Gastrocnemius medialis (tissue), 4 donors: ENCODE data around the gene IRAK2. TPM values are rescaled to one million over a fixed set of nuclear protein-coding genes. Genes with fewer than 3 reads are reported as not detected.
"Not testable (repeated sequence)": the region's sequence is repeated elsewhere in the genome, so short reads cannot be mapped to it uniquely, and the experiment has no call there.

ENCODE experiments used
- ATAC-seq, 2 donors: fragments of 150-250 bp; one replicate each; pipeline ENCODE4 v1.9.1; 2016
- DNase-seq, 2 donors: peaks; one replicate each; pipeline ENCODE4 v3.0.0-alpha.2; 2019
- H3K27ac ChIP-seq, 4 donors: fragments of 200-600 bp; sonication (generic); 1 replicate in 1 of 4; 2 replicates in 3 of 4; pipeline ENCODE4 v1.5.1; 2016 to 2018; ENCODE audit warnings: mild to moderate bottlenecking in 2 of 4, moderate library complexity in 1 of 4
- H3K27me3 ChIP-seq, 3 donors: fragments of 200-600 bp; sonication (generic) in 2 of 3; 1 replicate in 1 of 3; 2 replicates in 2 of 3; pipeline versions ENCODE4 v1.5.1 to v1.6.0; 2016 to 2019; ENCODE audit warnings: mild to moderate bottlenecking in 1 of 3, moderate library complexity in 1 of 3
- H3K36me3 ChIP-seq, 2 donors: fragments of 200-600 bp; sonication (generic) in 1 of 2; one replicate each; pipeline ENCODE4 v1.5.1; 2017 to 2018
- H3K4me1 ChIP-seq, 2 donors: fragments of 200-600 bp; sonication (generic) in 1 of 2; one replicate each; pipeline ENCODE4 v1.5.1; 2016 to 2017; ENCODE audit warnings: mild to moderate bottlenecking in 2 of 2
- H3K4me3 ChIP-seq, 4 donors: fragments of 200-600 bp; sonication (generic) in 3 of 4; 1 replicate in 1 of 4; 2 replicates in 3 of 4; pipeline ENCODE4 v1.5.1; 2016 to 2019; ENCODE audit warnings: mild to moderate bottlenecking in 2 of 4
- H3K9me3 ChIP-seq, 3 donors: fragments of 200-600 bp; sonication (generic) in 2 of 3; 1 replicate in 1 of 3; 2 replicates in 2 of 3; pipeline ENCODE4 v1.5.1; 2016 to 2019
- POLR2A ChIP-seq, 2 donors: fragments of 450-650 bp; IDR thresholded peaks; one replicate each; pipeline ENCODE4 v1.6.1; 2017; ENCODE audit warnings: antibody characterized with exemption in 2 of 2, mild to moderate bottlenecking in 2 of 2, moderate library complexity in 2 of 2
- in situ Hi-C, 4 donors: fragments of 200-750 bp; cut with MboI; loops; one replicate each; pipeline versions ENCODE4 v1.15.0 to v1.8.0; 2017; ENCODE audit warnings: low sequenced_read_pairs in 4 of 4
- intact Hi-C: fragments of 100-400 bp; cut with DNase I; formaldehyde crosslinking; loops from one replicate; pipeline ENCODE4 v1.15.1; 2023; ENCODE audit warnings: low total_unique reads
- total RNA-seq, 4 donors: library from RNA; depleted of rRNA; stranded (reverse); fragments of >200 nt; gene quantifications; one replicate each; pipeline versions ENCODE4 v1.1.0 to v1.2.3, GENCODE V29; 2016
- TF ChIP-seq, protein P1 (sequence below), 5 experiments: fragments of 450-650 bp in 3 of 5; fragments of 200-600 bp in 2 of 5; sonication (generic) in 2 of 5; IDR thresholded peaks in 4 of 5; conservative IDR thresholded peaks in 1 of 5; 1 replicate in 4 of 5; 2 replicates in 1 of 5; pipeline ENCODE4 v1.5.1; 2016 to 2019; ENCODE audit warnings: antibody characterized with exemption in 5 of 5, mild to moderate bottlenecking in 3 of 5, moderate library complexity in 3 of 5

IRAK2 gene
- total RNA-seq, 4 donors from 2014 or later = 21.9 to 42.0 (median 25.8) TPM

DNA sequence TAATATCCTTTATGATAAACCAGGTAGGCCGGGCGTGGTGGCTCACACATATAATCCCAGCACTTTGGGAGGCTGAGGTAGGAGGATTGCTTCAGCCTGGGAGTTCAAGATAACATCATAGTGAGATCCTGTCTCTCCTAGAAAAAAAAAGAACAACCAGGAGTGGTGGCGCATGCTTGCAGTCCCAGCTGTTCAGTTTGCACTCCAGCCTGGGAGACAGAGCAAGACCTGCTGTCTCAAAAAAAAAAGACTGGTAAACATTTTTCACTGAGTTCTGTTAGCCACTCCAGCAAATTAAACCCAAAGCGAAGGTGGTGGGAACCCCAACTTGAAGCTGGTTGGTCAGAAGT, 9.6 kb upstream of the IRAK2 start:
- no peak for DNase-seq
- H3K27me3 ChIP-seq = no peaks in the 10 kb centered on the region
- in situ Hi-C loops = no loop called here
- no peak overlapping the region for H3K27ac ChIP-seq
- peaks cover 0 to 36% of the 10 kb centered on the region in 2 donors for H3K36me3 ChIP-seq
- no peaks in the 10 kb centered on the region for H3K4me1 ChIP-seq
- H3K9me3 ChIP-seq = no peaks in the 10 kb centered on the region
- H3K4me3 ChIP-seq = no peak overlapping the region
- no peak for TF ChIP-seq POLR2A (IDR thresholded peaks at IDR 0.05)
- TF ChIP-seq, protein P1, sequence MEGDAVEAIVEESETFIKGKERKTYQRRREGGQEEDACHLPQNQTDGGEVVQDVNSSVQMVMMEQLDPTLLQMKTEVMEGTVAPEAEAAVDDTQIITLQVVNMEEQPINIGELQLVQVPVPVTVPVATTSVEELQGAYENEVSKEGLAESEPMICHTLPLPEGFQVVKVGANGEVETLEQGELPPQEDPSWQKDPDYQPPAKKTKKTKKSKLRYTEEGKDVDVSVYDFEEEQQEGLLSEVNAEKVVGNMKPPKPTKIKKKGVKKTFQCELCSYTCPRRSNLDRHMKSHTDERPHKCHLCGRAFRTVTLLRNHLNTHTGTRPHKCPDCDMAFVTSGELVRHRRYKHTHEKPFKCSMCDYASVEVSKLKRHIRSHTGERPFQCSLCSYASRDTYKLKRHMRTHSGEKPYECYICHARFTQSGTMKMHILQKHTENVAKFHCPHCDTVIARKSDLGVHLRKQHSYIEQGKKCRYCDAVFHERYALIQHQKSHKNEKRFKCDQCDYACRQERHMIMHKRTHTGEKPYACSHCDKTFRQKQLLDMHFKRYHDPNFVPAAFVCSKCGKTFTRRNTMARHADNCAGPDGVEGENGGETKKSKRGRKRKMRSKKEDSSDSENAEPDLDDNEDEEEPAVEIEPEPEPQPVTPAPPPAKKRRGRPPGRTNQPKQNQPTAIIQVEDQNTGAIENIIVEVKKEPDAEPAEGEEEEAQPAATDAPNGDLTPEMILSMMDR (IDR thresholded peaks at IDR 0.05 in 4 of 5, conservative IDR thresholded peaks at IDR 0.05 in 1 of 5) = no peak
- no peak for ATAC-seq
- intact Hi-C loops = no loop called here

DNA sequence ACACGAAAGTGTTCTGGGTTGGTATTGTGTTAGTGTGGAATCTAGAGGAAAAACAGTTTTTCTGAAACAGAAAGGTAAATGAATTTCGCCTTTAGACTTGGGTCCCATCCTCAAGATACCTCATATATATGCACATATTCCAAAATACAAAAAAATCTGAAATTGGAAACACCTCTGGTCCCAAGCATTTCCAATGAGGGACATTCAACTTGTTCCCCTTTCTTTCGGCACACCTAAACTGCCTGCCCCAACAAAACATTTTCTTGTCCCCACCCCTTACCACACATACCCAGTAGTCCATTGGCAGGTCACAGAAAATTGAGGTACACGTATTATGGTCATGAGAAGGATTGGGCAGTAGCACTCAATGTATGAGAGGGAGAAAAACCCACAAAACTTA, 9.1 kb upstream of the IRAK2 start:
- H3K27ac ChIP-seq = no peak overlapping the region
- no peaks in the 10 kb centered on the region for H3K9me3 ChIP-seq
- in situ Hi-C loops (no loop called here), intact Hi-C loops (no loop called here)
- H3K4me3 ChIP-seq = no peak overlapping the region
- H3K27me3 ChIP-seq = no peaks in the 10 kb centered on the region
- H3K4me1 ChIP-seq = no peaks in the 10 kb centered on the region
- ATAC-seq (no peak), DNase-seq (no peak)
- TF ChIP-seq, protein P1 (IDR thresholded peaks at IDR 0.05 in 4 of 5, conservative IDR thresholded peaks at IDR 0.05 in 1 of 5) = no peak
- TF ChIP-seq POLR2A (IDR thresholded peaks at IDR 0.05) = no peak
- peaks cover 0 to 32% of the 10 kb centered on the region in 2 donors for H3K36me3 ChIP-seq

DNA sequence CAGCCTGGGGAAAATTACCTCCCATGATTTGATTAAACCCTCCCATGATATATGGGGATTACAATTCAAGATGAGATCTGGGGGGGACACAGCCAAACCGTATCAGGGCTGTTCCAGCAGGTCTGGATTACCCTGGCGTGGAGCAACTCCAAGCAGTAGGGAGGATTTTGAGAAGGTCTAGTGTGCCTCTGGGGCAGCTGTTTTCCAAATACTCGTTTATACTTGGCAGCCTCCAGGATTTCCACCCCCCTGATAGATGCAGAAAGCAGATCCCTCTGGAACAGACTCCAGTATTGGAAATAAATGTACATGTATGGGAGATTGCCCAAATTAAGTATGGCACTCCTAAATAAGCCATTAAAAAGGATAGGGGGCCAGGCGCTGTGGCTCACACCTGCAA, 7.7 kb upstream of the IRAK2 start:
- in situ Hi-C loops (no loop called here), intact Hi-C loops (no loop called here)
- no peak for TF ChIP-seq POLR2A (IDR thresholded peaks at IDR 0.05)
- TF ChIP-seq, protein P1 (IDR thresholded peaks at IDR 0.05 in 4 of 5, conservative IDR thresholded peaks at IDR 0.05 in 1 of 5) = no peak

DNA sequence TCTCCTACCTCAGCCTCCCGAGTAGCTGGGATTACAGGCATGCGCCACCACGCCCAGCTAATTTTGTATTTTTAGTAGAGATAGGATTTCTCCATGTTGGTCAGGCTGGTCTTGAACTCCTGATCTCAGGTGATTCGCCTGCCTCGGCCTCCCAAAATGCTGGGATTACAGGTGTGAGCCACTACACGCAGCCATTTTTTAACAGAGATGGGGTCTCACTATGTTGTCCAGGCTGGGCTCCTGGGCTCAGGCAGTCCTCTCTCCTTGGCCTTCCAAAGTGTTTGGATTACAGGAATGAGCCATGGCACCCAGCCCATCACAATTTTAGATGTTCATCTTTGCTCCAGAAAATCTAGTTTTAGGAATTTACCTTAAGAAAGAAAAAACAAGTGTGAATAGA, 6.2 kb upstream of the IRAK2 start:
- H3K4me1 ChIP-seq, H3K4me3 ChIP-seq, H3K27me3 ChIP-seq, H3K9me3 ChIP-seq, H3K36me3 ChIP-seq, in situ Hi-C loops, intact Hi-C loops, DNase-seq, H3K27ac ChIP-seq, ATAC-seq: not testable (repeated sequence)

More for the DNA sequence above, 7.7 kb upstream of the IRAK2 start:
- H3K27ac ChIP-seq = no peak overlapping the region
- no peak for DNase-seq
- H3K4me3 ChIP-seq = no peak overlapping the region
- peaks cover 0 to 20% of the 10 kb centered on the region in 2 donors for H3K36me3 ChIP-seq
- no peaks in the 10 kb centered on the region for H3K27me3 ChIP-seq
- no peak for ATAC-seq
- H3K4me1 ChIP-seq = no peaks in the 10 kb centered on the region
- no peaks in the 10 kb centered on the region for H3K9me3 ChIP-seq

DNA sequence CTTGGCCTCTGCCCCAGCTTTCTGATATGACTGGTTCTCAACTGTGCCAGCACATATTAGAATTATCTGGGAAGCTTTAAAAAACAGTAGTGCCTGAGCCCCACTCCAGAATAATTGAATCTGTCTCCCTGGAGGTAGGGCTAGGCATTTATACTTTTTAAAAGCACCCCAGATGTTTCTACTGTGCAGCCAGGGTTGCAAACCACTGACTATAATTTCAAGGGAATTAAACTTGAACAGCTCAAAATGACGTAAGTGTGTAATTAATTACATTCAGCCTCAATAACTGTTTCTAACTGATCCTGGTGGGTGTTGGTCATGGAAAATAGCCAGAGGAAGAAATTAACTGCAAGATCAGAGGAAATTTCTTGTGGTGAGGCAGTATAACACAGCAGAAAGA, 4.4 kb upstream of the IRAK2 start:
- intact Hi-C loops (no loop called here), in situ Hi-C loops (loop anchor here in 3 of 4 donors (5.0 to 10.0 kb wide), 2 partner anchors 64 to 67 kb away; no protein-coding TSS in a partner anchor)
- H3K27me3 ChIP-seq = no peaks in the 10 kb centered on the region
- DNase-seq (no peak), ATAC-seq (no peak)
- H3K4me1 ChIP-seq = peaks cover 0 to 3% of the 10 kb centered on the region in 2 donors
- H3K36me3 ChIP-seq = no peaks in the 10 kb centered on the region
- H3K9me3 ChIP-seq = no peaks in the 10 kb centered on the region
- no peak overlapping the region for H3K4me3 ChIP-seq
- no peak overlapping the region for H3K27ac ChIP-seq
- TF ChIP-seq, protein P1 (IDR thresholded peaks at IDR 0.05 in 4 of 5, conservative IDR thresholded peaks at IDR 0.05 in 1 of 5) = no peak
- TF ChIP-seq POLR2A (IDR thresholded peaks at IDR 0.05) = no peak
